Measurements from ENCODE around the gene EYS. TPM values are rescaled to one million over a fixed set of nuclear protein-coding genes. Genes with fewer than 3 reads are reported as not detected.
A peak's percentile ranks its signal among the peaks of the same experiment; 100 is the strongest.

EYS gene
- total and polyA plus RNA-seq, 2 of the 13 experiments (the other 11 are each of a cell fraction or from before 2014, with no cell fraction given): 0.04 to 0.07 TPM

GRCh38 chr6:63923139-63923739 lies 1783.8 kb downstream of the EYS start (continued):
- peak; percentile 85; the same call in 1 of the 2 replicates for TF ChIP-seq TIGD3 (CRISPR knock-in tag; IDR thresholded peaks at IDR 0.05; ENCODE audit: borderline replicate concordance)
- TF ChIP-seq GMEB2 (CRISPR knock-in tag; IDR thresholded peaks at IDR 0.05; ENCODE audit: low read depth): no peak
- TF ChIP-seq BCL3 (CRISPR knock-in tag; IDR thresholded peaks at IDR 0.05): no peak
- peak; percentile 60 for TF ChIP-seq SMC3 (IDR thresholded peaks at IDR 0.05; ENCODE audit: low read length)
- no peak for TF ChIP-seq ZNF777 (CRISPR knock-in tag; IDR thresholded peaks at IDR 0.05)
- peak; percentile 73 for TF ChIP-seq CTCF (CRISPR knock-in tag; IDR thresholded peaks at IDR 0.05)

All from HepG2 (cell line).